ENCODE measurements around the gene SH3BGR. TPM values are rescaled to one million over a fixed set of nuclear protein-coding genes. Genes with fewer than 3 reads are reported as not detected.

SH3BGR gene
- total and polyA plus RNA-seq, 7 experiments from 2014 or later: 0.94 to 3.7 (median 1.7) TPM

DNA sequence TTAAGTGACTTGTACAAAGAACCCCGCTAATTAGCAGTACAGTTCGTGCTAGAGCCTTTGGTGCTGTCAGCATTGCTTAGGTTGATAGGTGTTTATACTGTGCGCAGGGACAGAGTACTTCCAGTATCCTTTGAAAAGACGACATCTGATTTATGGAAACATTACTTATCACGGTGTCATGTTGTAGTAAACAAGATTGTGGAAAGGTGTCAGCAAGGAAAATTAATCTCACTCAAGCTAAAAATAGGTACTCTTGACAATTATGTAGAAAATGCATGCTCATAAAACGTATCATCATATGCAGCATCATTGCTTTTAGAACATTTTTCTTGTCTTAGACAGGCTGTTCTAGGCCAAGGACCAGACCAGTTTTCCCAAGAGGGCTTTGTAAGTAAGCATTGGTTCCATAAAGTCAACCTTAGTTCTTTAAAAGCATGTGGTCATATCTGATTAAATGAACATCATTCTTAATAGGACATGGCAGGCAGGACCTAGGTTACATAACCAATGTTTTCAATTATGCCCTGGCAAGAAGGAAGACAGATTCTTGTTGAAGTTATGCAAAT, 33.0 kb downstream of the SH3BGR start:
- CTCF ChIA-PET: no interaction called here
- H3K4me3 Mint-ChIP-seq: no peak overlapping the region
- H3K9me3 ChIP-seq (ENCODE audit: control insufficient read depth in 2 of 3, low read length in 3 of 3): no peaks in the 10 kb centered on the region
- H3K4me1 ChIP-seq (ENCODE audit: control insufficient read depth in 2 of 2, insufficient read depth in 2 of 2, low read length in 2 of 2): no peaks in the 10 kb centered on the region
- POLR2A ChIA-PET: no interaction called here
- ATAC-seq (no peak), DNase-seq (no peak)
- no peak overlapping the region for H3K27ac ChIP-seq (ENCODE audit: low read depth, low read length)
- no peaks in the 10 kb centered on the region for H3K9me3 Mint-ChIP-seq
- intact Hi-C loops (cut with micrococcal nuclease): no loop called here
- H3K36me3 ChIP-seq (ENCODE audit: control insufficient read depth in 2 of 3, insufficient read depth in 3 of 3, low read length in 3 of 3): no peaks in the 10 kb centered on the region
- H3K4me1 Mint-ChIP-seq: no peaks in the 10 kb centered on the region
- no peaks in the 10 kb centered on the region for H3K27me3 ChIP-seq (ENCODE audit: control insufficient read depth in 2 of 2, insufficient read depth in 2 of 2, low read length in 2 of 2)
- H3K27ac Mint-ChIP-seq: no peak overlapping the region
- peaks cover 0 to 8% (median 0%) of the 10 kb centered on the region in 5 donors for H3K36me3 Mint-ChIP-seq
- no peak overlapping the region for H3K4me3 ChIP-seq (ENCODE audit: low read length)
- peaks cover 0 to 2% (median 0%) of the 10 kb centered on the region in 5 donors for H3K27me3 Mint-ChIP-seq

- H3K4me3 Mint-ChIP-seq: no peak overlapping the region
- no peak overlapping the region for H3K27ac Mint-ChIP-seq
- peaks cover 0 to 13% (median 4%) of the 10 kb centered on the region in 11 donors for H3K9me3 Mint-ChIP-seq
- H3K9me3 ChIP-seq (ENCODE audit: control insufficient read depth in 2 of 3, low read length in 3 of 3): no peaks in the 10 kb centered on the region
- no peak overlapping the region for H3K4me3 ChIP-seq (ENCODE audit: low read length)
- ATAC-seq (no peak), DNase-seq (no peak)
- ChIA-PET CTCF (no interaction called here), POLR2A (no interaction called here)
- intact Hi-C loops (cut with micrococcal nuclease): no loop called here
- no peaks in the 10 kb centered on the region for H3K36me3 ChIP-seq (ENCODE audit: control insufficient read depth in 2 of 3, insufficient read depth in 3 of 3, low read length in 3 of 3)
- H3K27ac ChIP-seq (ENCODE audit: low read depth, low read length): no peak overlapping the region
- peaks cover 0 to 7% (median 4%) of the 10 kb centered on the region in 5 donors for H3K36me3 Mint-ChIP-seq
- H3K4me1 ChIP-seq (ENCODE audit: control insufficient read depth in 2 of 2, insufficient read depth in 2 of 2, low read length in 2 of 2): no peaks in the 10 kb centered on the region
- H3K27me3 ChIP-seq (ENCODE audit: control insufficient read depth in 2 of 2, insufficient read depth in 2 of 2, low read length in 2 of 2): no peaks in the 10 kb centered on the region
- H3K27me3 Mint-ChIP-seq: peaks cover 0 to 3% (median 0%) of the 10 kb centered on the region in 5 donors
- no peaks in the 10 kb centered on the region for H3K4me1 Mint-ChIP-seq
These were observed 37.7 kb downstream of the SH3BGR start for GRCh38 chr21:39489380-39489924.

GRCh38 chr21:39499156-39499555, 47.4 kb downstream of the SH3BGR start:
- Mint-ChIP-seq H3K27me3 (peaks cover 0 to 3% (median 0%) of the 10 kb centered on the region in 5 donors), H3K9me3 (peaks cover 0 to 12% (median 7%) of the 10 kb centered on the region in 11 donors), H3K36me3 (peaks cover 0 to 12% (median 7%) of the 10 kb centered on the region in 5 donors), H3K4me3 (no peak overlapping the region), H3K27ac (no peak overlapping the region), H3K4me1 (no peaks in the 10 kb centered on the region)
- Histone ChIP-seq H3K27ac (ENCODE audit: low read depth, low read length) (no peak overlapping the region), H3K9me3 (ENCODE audit: control insufficient read depth in 2 of 3, low read length in 3 of 3) (peaks cover 0 to 3% (median 0%) of the 10 kb centered on the region in 3 experiments), H3K27me3 (ENCODE audit: control insufficient read depth in 2 of 2, insufficient read depth in 2 of 2, low read length in 2 of 2) (no peaks in the 10 kb centered on the region), H3K4me3 (ENCODE audit: low read length) (no peak overlapping the region), H3K36me3 (ENCODE audit: control insufficient read depth in 2 of 3, insufficient read depth in 3 of 3, low read length in 3 of 3) (no peaks in the 10 kb centered on the region), H3K4me1 (ENCODE audit: control insufficient read depth in 2 of 2, insufficient read depth in 2 of 2, low read length in 2 of 2) (no peaks in the 10 kb centered on the region)
- no peak for ATAC-seq
- no peak for DNase-seq
- intact Hi-C loops (cut with micrococcal nuclease): no loop called here
- POLR2A ChIA-PET: no interaction called here
- CTCF ChIA-PET: no interaction called here

DNA sequence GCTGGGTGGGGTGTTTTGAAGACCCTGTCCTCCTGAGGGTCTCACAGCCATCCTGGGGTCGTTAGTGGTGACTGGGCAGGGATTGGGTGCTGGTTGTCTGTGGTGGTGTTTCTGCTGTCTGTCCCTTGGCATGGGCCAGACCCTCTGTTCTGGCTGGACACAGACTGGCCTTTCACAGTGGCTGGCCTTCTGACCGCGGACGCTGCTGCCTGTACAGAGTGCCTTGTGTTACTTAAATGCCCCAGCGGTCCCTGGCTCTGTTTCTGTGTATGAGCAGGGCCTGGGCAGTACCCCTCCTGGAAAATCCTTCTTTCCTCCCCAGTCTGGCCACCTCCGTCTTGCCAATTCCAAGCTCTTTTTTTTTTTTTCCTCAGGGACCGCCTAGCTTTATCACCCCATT, 50.9 kb downstream of the SH3BGR start:
- Histone ChIP-seq H3K4me1 (ENCODE audit: control insufficient read depth in 2 of 2, insufficient read depth in 2 of 2, low read length in 2 of 2) (no peaks in the 10 kb centered on the region), H3K9me3 (ENCODE audit: control insufficient read depth in 2 of 3, low read length in 3 of 3) (no peaks in the 10 kb centered on the region), H3K27ac (ENCODE audit: low read depth, low read length) (no peak overlapping the region), H3K4me3 (ENCODE audit: low read length) (no peak overlapping the region), H3K27me3 (ENCODE audit: control insufficient read depth in 2 of 2, insufficient read depth in 2 of 2, low read length in 2 of 2) (no peaks in the 10 kb centered on the region), H3K36me3 (ENCODE audit: control insufficient read depth in 2 of 3, insufficient read depth in 3 of 3, low read length in 3 of 3) (no peaks in the 10 kb centered on the region)
- H3K27ac Mint-ChIP-seq: no peak overlapping the region
- H3K4me3 Mint-ChIP-seq: no peak overlapping the region
- ChIA-PET CTCF (no interaction called here), POLR2A (no interaction called here)
- ATAC-seq (no peak), DNase-seq (no peak)
- no peaks in the 10 kb centered on the region for H3K27me3 Mint-ChIP-seq
- intact Hi-C loops (cut with micrococcal nuclease): no loop called here
- no peaks in the 10 kb centered on the region for H3K4me1 Mint-ChIP-seq
- peaks cover 0 to 15% (median 7%) of the 10 kb centered on the region in 5 donors for H3K36me3 Mint-ChIP-seq
- peaks cover 0 to 6% (median 0%) of the 10 kb centered on the region in 11 donors for H3K9me3 Mint-ChIP-seq

- Histone ChIP-seq H3K27me3 (ENCODE audit: control insufficient read depth in 2 of 2, insufficient read depth in 2 of 2, low read length in 2 of 2) (no peaks in the 10 kb centered on the region), H3K27ac (ENCODE audit: low read depth, low read length) (no peak overlapping the region), H3K4me3 (ENCODE audit: low read length) (no peak overlapping the region), H3K9me3 (ENCODE audit: control insufficient read depth in 2 of 3, low read length in 3 of 3) (no peaks in the 10 kb centered on the region), H3K4me1 (ENCODE audit: control insufficient read depth in 2 of 2, insufficient read depth in 2 of 2, low read length in 2 of 2) (no peaks in the 10 kb centered on the region), H3K36me3 (ENCODE audit: control insufficient read depth in 2 of 3, insufficient read depth in 3 of 3, low read length in 3 of 3) (no peaks in the 10 kb centered on the region)
- Mint-ChIP-seq H3K4me3 (no peak overlapping the region), H3K9me3 (peaks cover 0 to 6% (median 0%) of the 10 kb centered on the region in 11 donors), H3K27me3 (no peaks in the 10 kb centered on the region), H3K4me1 (no peaks in the 10 kb centered on the region), H3K27ac (no peak overlapping the region), H3K36me3 (peaks cover 0 to 17% (median 7%) of the 10 kb centered on the region in 5 donors)
- POLR2A ChIA-PET: no interaction called here
- intact Hi-C loops (cut with micrococcal nuclease): no loop called here
- CTCF ChIA-PET: no interaction called here
- ATAC-seq: no peak
- DNase-seq: no peak
These were observed 51.5 kb downstream of the SH3BGR start for GRCh38 chr21:39503123-39503762.

GRCh38 chr21:39504230-39504629, 52.5 kb downstream of the SH3BGR start:
- ChIA-PET CTCF (interaction anchor here (2.0 kb wide), 1 partner anchor 14 kb away, joined by 6 read pairs; no protein-coding TSS in a partner anchor), POLR2A (no interaction called here)
- peaks cover 0 to 6% (median 0%) of the 10 kb centered on the region in 11 donors for H3K9me3 Mint-ChIP-seq
- intact Hi-C loops (cut with micrococcal nuclease): no loop called here
- H3K36me3 Mint-ChIP-seq: peaks cover 0 to 20% (median 7%) of the 10 kb centered on the region in 5 donors
- H3K27me3 ChIP-seq (ENCODE audit: control insufficient read depth in 2 of 2, insufficient read depth in 2 of 2, low read length in 2 of 2): no peaks in the 10 kb centered on the region
- no peak overlapping the region for H3K4me3 Mint-ChIP-seq
- no peak overlapping the region for H3K4me3 ChIP-seq (ENCODE audit: low read length)
- no peaks in the 10 kb centered on the region for H3K4me1 Mint-ChIP-seq
- ATAC-seq: no peak
- H3K27ac Mint-ChIP-seq: no peak overlapping the region
- no peaks in the 10 kb centered on the region for H3K9me3 ChIP-seq (ENCODE audit: control insufficient read depth in 2 of 3, low read length in 3 of 3)
- H3K4me1 ChIP-seq (ENCODE audit: control insufficient read depth in 2 of 2, insufficient read depth in 2 of 2, low read length in 2 of 2): no peaks in the 10 kb centered on the region
- no peaks in the 10 kb centered on the region for H3K36me3 ChIP-seq (ENCODE audit: control insufficient read depth in 2 of 3, insufficient read depth in 3 of 3, low read length in 3 of 3)
- no peak for DNase-seq
- no peak overlapping the region for H3K27ac ChIP-seq (ENCODE audit: low read depth, low read length)
- H3K27me3 Mint-ChIP-seq: no peaks in the 10 kb centered on the region

DNA sequence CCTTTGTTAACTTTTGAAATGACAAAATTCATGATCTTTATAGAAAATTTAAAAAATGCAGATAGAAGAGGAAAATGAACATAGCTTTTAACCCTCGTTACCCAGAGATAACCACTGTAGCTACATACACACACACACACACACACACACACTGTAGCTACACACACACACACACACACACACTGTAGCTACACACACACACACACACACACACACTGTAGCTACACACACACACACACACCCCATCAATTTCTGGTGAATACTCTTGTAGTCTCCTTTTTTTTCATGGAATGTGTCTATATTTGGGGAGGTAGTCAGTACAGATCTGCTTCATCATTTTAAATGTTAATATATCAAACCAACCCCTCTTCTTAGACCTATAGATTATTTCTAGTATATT, 58.5 kb downstream of the SH3BGR start:
- Mint-ChIP-seq H3K27ac (no peak overlapping the region), H3K36me3 (peaks cover 0 to 22% (median 7%) of the 10 kb centered on the region in 5 donors), H3K4me3 (no peak overlapping the region), H3K27me3 (no peaks in the 10 kb centered on the region), H3K4me1 (no peaks in the 10 kb centered on the region), H3K9me3 (peaks cover 0 to 6% (median 0%) of the 10 kb centered on the region in 11 donors)
- no peak for DNase-seq
- intact Hi-C loops (cut with micrococcal nuclease): no loop called here
- Histone ChIP-seq H3K36me3 (ENCODE audit: control insufficient read depth in 2 of 3, insufficient read depth in 3 of 3, low read length in 3 of 3) (no peaks in the 10 kb centered on the region), H3K27me3 (ENCODE audit: control insufficient read depth in 2 of 2, insufficient read depth in 2 of 2, low read length in 2 of 2) (no peaks in the 10 kb centered on the region), H3K4me1 (ENCODE audit: control insufficient read depth in 2 of 2, insufficient read depth in 2 of 2, low read length in 2 of 2) (no peaks in the 10 kb centered on the region), H3K27ac (ENCODE audit: low read depth, low read length) (no peak overlapping the region), H3K4me3 (ENCODE audit: low read length) (no peak overlapping the region), H3K9me3 (ENCODE audit: control insufficient read depth in 2 of 3, low read length in 3 of 3) (no peaks in the 10 kb centered on the region)
- ChIA-PET CTCF (interaction anchor here (0.6 kb wide), 1 partner anchor 795 kb away, joined by 3 read pairs; no protein-coding TSS in a partner anchor), POLR2A (no interaction called here)
- no peak for ATAC-seq

Data from naive thymus-derived CD4-positive, alpha-beta T cell (primary cell).